OCI-LY1 (cell line): Measurements from ENCODE around the gene RPS23.

Experiments used
- H2AFZ ChIP-seq: fragments of 200-600 bp; sonication (generic), shearing (Covaris generic); 2 replicates; pipeline ENCODE4 v1.6.0; 2014; ENCODE audit warnings: antibody characterized with exemption, mild to moderate bottlenecking, low read length
- H3F3A ChIP-seq: fragments of 200-600 bp; sonication (generic), shearing (Covaris generic); 2 replicates; pipeline ENCODE4 v1.6.0; 2014; ENCODE audit warnings: mild to moderate bottlenecking, antibody characterized with exemption, low read length, moderate library complexity; ENCODE audit not compliant: insufficient read depth
- H3K27ac ChIP-seq: fragments of 200-600 bp; sonication (generic); 2 replicates; pipeline ENCODE4 v1.5.1; 2014; ENCODE audit warnings: low read length, mixed run types, mild to moderate bottlenecking, low read depth; ENCODE audit not compliant: poor library complexity, severe bottlenecking
- H3K27me3 ChIP-seq: fragments of 200-600 bp; sonication (generic); 2 replicates; pipeline ENCODE4 v1.6.0; 2014; ENCODE audit warnings: antibody characterized with exemption, mild to moderate bottlenecking, low read length, moderate library complexity; ENCODE audit not compliant: insufficient read depth
- H3K36me3 ChIP-seq: fragments of 200-600 bp; sonication (generic); 2 replicates; pipeline ENCODE4 v1.6.1; 2014; ENCODE audit warnings: mild to moderate bottlenecking, antibody characterized with exemption, low read length, moderate library complexity, mixed read lengths; ENCODE audit not compliant: insufficient read depth
- H3K4me1 ChIP-seq: fragments of 200-600 bp; sonication (generic); 2 replicates; pipeline ENCODE4 v1.5.1; 2014; ENCODE audit warnings: mild to moderate bottlenecking, low read length, moderate library complexity; ENCODE audit not compliant: insufficient read depth, severe bottlenecking
- H3K4me2 ChIP-seq: fragments of 200-600 bp; sonication (generic), shearing (Covaris generic); 2 replicates; pipeline ENCODE4 v1.6.1; 2014; ENCODE audit warnings: low read length
- H3K4me3 ChIP-seq: fragments of 200-600 bp; sonication (generic); 2 replicates; pipeline ENCODE4 v1.5.1; 2014; ENCODE audit warnings: low read length, low read depth, mild to moderate bottlenecking, mixed read lengths; ENCODE audit not compliant: poor library complexity, severe bottlenecking
- H3K79me2 ChIP-seq: fragments of 200-600 bp; shearing (Covaris generic); 2 replicates; pipeline ENCODE4 v1.6.1; 2016; ENCODE audit warnings: mixed run types, low read length, mixed read lengths; ENCODE audit not compliant: insufficient read depth
- H3K9ac ChIP-seq: fragments of 200-600 bp; sonication (generic), shearing (Covaris generic); 2 replicates; pipeline ENCODE4 v1.6.1; 2014; ENCODE audit warnings: mild to moderate bottlenecking, low read length, mixed read lengths
- H3K9me2 ChIP-seq: fragments of 200-600 bp; sonication (generic), shearing (Covaris generic); 2 replicates; pipeline ENCODE4 v1.6.1; 2014; ENCODE audit warnings: low read depth, mild to moderate bottlenecking, low read length, mixed read lengths
- H3K9me3 ChIP-seq: fragments of 200-600 bp; shearing (Covaris generic); 2 replicates; pipeline ENCODE4 v1.6.1; 2014; ENCODE audit warnings: low read length, mixed read lengths
- H4K20me1 ChIP-seq: fragments of 200-600 bp; sonication (generic), shearing (Covaris generic); 2 replicates; pipeline ENCODE4 v1.6.0; 2016; ENCODE audit warnings: mild to moderate bottlenecking, low read length; ENCODE audit not compliant: insufficient read depth
- CTCF ChIP-seq: fragments of 200-600 bp; sonication (generic), shearing (Covaris generic); IDR thresholded peaks from 2 replicates; pipeline ENCODE4 v1.5.1; 2017; ENCODE audit warnings: mild to moderate bottlenecking, antibody characterized with exemption, low read length, moderate library complexity, mixed read lengths
- EZH2 ChIP-seq: fragments of 200-600 bp; sonication (generic), shearing (Covaris generic); IDR thresholded peaks from 2 replicates; pipeline ENCODE4 v1.8.0; 2017; ENCODE audit warnings: borderline replicate concordance, mixed run types, mild to moderate bottlenecking, antibody characterized with exemption, low read length, moderate library complexity, mixed read lengths

RPS23 gene

GRCh38 chr5:82325155-82325554 is 47.0 kb upstream of the RPS23 start:
- H2AFZ ChIP-seq = no peak overlapping the region
- no peaks in the 10 kb centered on the region for H3K27me3 ChIP-seq
- no peaks in the 10 kb centered on the region for H4K20me1 ChIP-seq
- no peaks in the 10 kb centered on the region for H3K79me2 ChIP-seq
- H3K9me2 ChIP-seq = no peaks in the 10 kb centered on the region
- no peaks in the 10 kb centered on the region for H3K4me1 ChIP-seq
- H3K9me3 ChIP-seq = no peaks in the 10 kb centered on the region
- no peak for TF ChIP-seq EZH2
- no peaks in the 10 kb centered on the region for H3F3A ChIP-seq
- H3K9ac ChIP-seq = no peak overlapping the region
- no peak overlapping the region for H3K4me2 ChIP-seq
- H3K27ac ChIP-seq = no peak overlapping the region
- H3K4me3 ChIP-seq = no peak overlapping the region
- no peaks in the 10 kb centered on the region for H3K36me3 ChIP-seq

GRCh38 chr5:82320966-82321365 is 42.8 kb upstream of the RPS23 start:
- Histone ChIP-seq H3K9me2 (no peaks in the 10 kb centered on the region), H3F3A (no peaks in the 10 kb centered on the region), H4K20me1 (no peaks in the 10 kb centered on the region), H3K9ac (no peak overlapping the region), H3K4me1 (no peaks in the 10 kb centered on the region), H3K9me3 (no peaks in the 10 kb centered on the region), H3K79me2 (no peaks in the 10 kb centered on the region), H3K4me3 (no peak overlapping the region), H2AFZ (no peak overlapping the region), H3K4me2 (no peak overlapping the region), H3K27me3 (no peaks in the 10 kb centered on the region), H3K36me3 (no peaks in the 10 kb centered on the region), H3K27ac (no peak overlapping the region)
- TF ChIP-seq CTCF (no peak), EZH2 (no peak)

GRCh38 chr5:82319651-82320376 is 41.7 kb upstream of the RPS23 start:
- Histone ChIP-seq H3K9me3 (no peaks in the 10 kb centered on the region), H3K9ac (no peak overlapping the region), H3K4me3 (no peak overlapping the region)

More at GRCh38 chr5:82319651-82320376, 41.7 kb upstream of the RPS23 start:
- H4K20me1 ChIP-seq = no peaks in the 10 kb centered on the region
- H3K27ac ChIP-seq = no peak overlapping the region
- H3K4me1 ChIP-seq = no peaks in the 10 kb centered on the region
- no peak overlapping the region for H2AFZ ChIP-seq
- H3F3A ChIP-seq = no peaks in the 10 kb centered on the region
- no peak overlapping the region for H3K4me2 ChIP-seq
- H3K9me2 ChIP-seq = no peaks in the 10 kb centered on the region
- TF ChIP-seq CTCF (no peak), EZH2 (no peak)
- no peaks in the 10 kb centered on the region for H3K27me3 ChIP-seq
- H3K79me2 ChIP-seq = no peaks in the 10 kb centered on the region
- no peaks in the 10 kb centered on the region for H3K36me3 ChIP-seq
